Glutamatergic neuron (in vitro differentiated cells): ENCODE results near the gene XAGE1B. TPM values are rescaled to one million over a fixed set of nuclear protein-coding genes. Genes with fewer than 3 reads are reported as not detected.
"Not testable (repeated sequence)": the region's sequence is repeated elsewhere in the genome, so short reads cannot be mapped to it uniquely, and the experiment has no call there.

Source experiments
- DNase-seq: peaks from one replicate; pipeline ENCODE4 v3.0.0; 2022
- H3K27ac Mint-ChIP-seq: one replicate; pipeline ENCODE4 v1.8.0; 2020; ENCODE audit warnings: mild to moderate bottlenecking, mixed read lengths, inconsistent platforms; ENCODE audit not compliant: unreplicated experiment
- H3K27me3 Mint-ChIP-seq: one replicate; pipeline ENCODE4 v1.8.0; 2020; ENCODE audit warnings: mild to moderate bottlenecking, moderate library complexity, mixed read lengths, inconsistent platforms; ENCODE audit not compliant: unreplicated experiment
- H3K36me3 Mint-ChIP-seq: one replicate; pipeline ENCODE4 v1.8.0; 2020; ENCODE audit warnings: mild to moderate bottlenecking, mixed read lengths, inconsistent platforms; ENCODE audit not compliant: unreplicated experiment
- H3K4me1 Mint-ChIP-seq: one replicate; pipeline ENCODE4 v1.8.0; 2020; ENCODE audit warnings: mild to moderate bottlenecking, low read depth, mixed read lengths, inconsistent platforms; ENCODE audit not compliant: unreplicated experiment
- H3K4me3 Mint-ChIP-seq: one replicate; pipeline ENCODE4 v1.8.0; 2020; ENCODE audit warnings: mild to moderate bottlenecking, mixed read lengths, inconsistent platforms; ENCODE audit not compliant: unreplicated experiment
- H3K9me3 Mint-ChIP-seq: one replicate; pipeline ENCODE4 v1.8.0; 2020; ENCODE audit warnings: mild to moderate bottlenecking, moderate library complexity, mixed read lengths, inconsistent platforms; ENCODE audit not compliant: unreplicated experiment
- long read RNA-seq: library from polyadenylated mRNA; unstranded; transcript quantifications from one replicate; pipeline ENCODE4 v2.0.0, GENCODE V29; 2020; ENCODE audit not compliant: unreplicated experiment
- total RNA-seq: library from RNA; stranded (reverse); fragmentation: NEBNext Ultra II Directional; extraction: Animal tissue kit (Norgen Biotek cat#: 25700); gene quantifications from one replicate; pipeline ENCODE4 v1.2.1, GENCODE V29; 2021; ENCODE audit not compliant: unreplicated experiment
- TF ChIP-seq, protein P1 (sequence below): fragments of 200-600 bp; sonication (generic); IDR thresholded peaks from one replicate; pipeline ENCODE4 v1.5.0; 2021; ENCODE audit not compliant: partially characterized antibody, unreplicated experiment

Gene XAGE1B, protein sequence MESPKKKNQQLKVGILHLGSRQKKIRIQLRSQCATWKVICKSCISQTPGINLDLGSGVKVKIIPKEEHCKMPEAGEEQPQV
- not detected for total RNA-seq
- long read RNA-seq: 0 reads

DNA sequence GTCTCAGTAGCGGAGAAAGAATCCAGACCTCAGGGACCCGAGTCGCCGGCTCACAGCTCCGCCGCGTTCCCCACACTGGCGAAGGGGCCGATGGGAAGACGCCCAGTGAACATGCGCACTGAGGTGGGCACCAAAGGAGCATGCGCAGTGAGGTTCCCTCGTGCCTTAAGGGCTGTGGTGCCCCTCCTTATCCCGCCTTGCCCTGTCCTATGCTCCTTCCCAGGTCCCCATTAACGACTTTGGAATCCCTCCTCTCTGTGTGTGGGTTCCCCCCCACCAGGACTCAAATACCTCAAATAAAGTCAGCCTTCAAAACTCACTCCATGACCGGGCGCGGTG lies at the start of gene XAGE1B:
Gene XAGE1B (minus strand): TSS at position 77 of the 339 bp plus-strand sequence. CDS start 1,536 bp downstream, outside the sequence.
- not testable (repeated sequence) for H3K9me3 Mint-ChIP-seq, DNase-seq, H3K4me3 Mint-ChIP-seq, H3K36me3 Mint-ChIP-seq, H3K27me3 Mint-ChIP-seq, H3K27ac Mint-ChIP-seq, H3K4me1 Mint-ChIP-seq

DNA sequence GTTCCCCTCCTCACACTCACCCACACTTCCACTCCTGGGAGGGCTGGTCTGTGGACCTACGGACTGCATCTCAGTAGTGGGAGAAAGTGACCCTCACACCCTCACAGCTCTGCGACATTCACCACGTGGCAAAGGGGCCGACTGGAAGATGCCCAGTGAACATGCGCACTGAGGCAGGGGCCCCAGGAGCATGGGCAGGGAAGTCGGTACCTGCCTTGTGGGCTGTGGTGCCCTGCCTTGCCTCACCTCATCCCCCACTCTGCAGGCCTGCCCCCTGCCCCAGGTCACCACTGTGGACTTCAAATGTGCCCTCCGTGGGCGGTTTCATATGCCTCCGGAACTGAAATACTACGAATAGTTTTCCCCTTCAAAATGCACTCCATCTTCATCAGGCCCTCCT lies 46.2 kb upstream of the XAGE1B start:
- H3K27ac Mint-ChIP-seq: no peak overlapping the region
- peaks cover 4% of the 10 kb centered on the region for H3K9me3 Mint-ChIP-seq
- no peak for DNase-seq
- TF ChIP-seq, protein P1, sequence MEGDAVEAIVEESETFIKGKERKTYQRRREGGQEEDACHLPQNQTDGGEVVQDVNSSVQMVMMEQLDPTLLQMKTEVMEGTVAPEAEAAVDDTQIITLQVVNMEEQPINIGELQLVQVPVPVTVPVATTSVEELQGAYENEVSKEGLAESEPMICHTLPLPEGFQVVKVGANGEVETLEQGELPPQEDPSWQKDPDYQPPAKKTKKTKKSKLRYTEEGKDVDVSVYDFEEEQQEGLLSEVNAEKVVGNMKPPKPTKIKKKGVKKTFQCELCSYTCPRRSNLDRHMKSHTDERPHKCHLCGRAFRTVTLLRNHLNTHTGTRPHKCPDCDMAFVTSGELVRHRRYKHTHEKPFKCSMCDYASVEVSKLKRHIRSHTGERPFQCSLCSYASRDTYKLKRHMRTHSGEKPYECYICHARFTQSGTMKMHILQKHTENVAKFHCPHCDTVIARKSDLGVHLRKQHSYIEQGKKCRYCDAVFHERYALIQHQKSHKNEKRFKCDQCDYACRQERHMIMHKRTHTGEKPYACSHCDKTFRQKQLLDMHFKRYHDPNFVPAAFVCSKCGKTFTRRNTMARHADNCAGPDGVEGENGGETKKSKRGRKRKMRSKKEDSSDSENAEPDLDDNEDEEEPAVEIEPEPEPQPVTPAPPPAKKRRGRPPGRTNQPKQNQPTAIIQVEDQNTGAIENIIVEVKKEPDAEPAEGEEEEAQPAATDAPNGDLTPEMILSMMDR: no peak
- H3K4me1 Mint-ChIP-seq: no peaks in the 10 kb centered on the region
- H3K36me3 Mint-ChIP-seq: no peaks in the 10 kb centered on the region
- no peak overlapping the region for H3K4me3 Mint-ChIP-seq
- H3K27me3 Mint-ChIP-seq: no peaks in the 10 kb centered on the region

DNA sequence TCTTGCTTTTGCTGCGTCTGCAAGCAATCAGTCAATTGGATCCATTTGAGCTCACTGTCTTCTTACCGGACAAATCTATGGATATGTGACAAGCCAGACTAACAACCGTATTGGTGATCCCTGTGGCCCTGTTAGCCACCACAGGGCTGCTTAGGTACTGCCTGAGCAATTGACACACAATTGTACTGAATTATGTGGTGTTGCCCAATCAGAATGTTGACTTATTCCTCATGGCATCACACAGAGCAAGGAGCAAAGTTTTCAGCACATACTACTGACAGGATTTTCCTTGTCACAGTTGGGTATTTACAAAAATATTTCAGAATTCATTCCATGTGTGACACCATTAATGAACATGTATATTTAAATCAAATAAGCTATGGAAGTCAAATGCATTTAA lies 41.3 kb upstream of the XAGE1B start:
- no peak for DNase-seq
- Mint-ChIP-seq H3K4me1 (no peaks in the 10 kb centered on the region), H3K4me3 (no peak overlapping the region), H3K9me3 (no peaks in the 10 kb centered on the region), H3K27ac (no peak overlapping the region), H3K36me3 (no peaks in the 10 kb centered on the region), H3K27me3 (no peaks in the 10 kb centered on the region)
- TF ChIP-seq, protein P1: no peak

DNA sequence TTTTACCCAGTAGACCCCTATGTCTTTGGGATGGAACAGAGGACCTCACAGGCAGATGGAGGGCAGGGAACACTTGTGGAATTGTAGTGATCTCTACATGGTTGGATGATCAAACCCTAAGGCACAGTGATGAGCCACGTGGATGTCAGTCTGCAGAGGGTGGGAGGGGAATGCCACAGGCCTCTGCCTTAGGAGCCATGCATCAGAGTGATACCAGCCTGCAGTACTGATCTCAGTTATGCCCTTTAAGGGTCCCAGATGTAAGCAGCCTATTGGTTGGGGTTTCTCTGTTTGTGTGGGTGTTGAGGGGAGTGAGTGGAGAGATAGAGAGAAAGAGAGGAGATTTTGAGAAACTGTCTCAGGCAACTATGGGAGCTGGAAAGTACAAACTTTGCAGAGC lies 39.9 kb upstream of the XAGE1B start:
- H3K9me3 Mint-ChIP-seq: no peaks in the 10 kb centered on the region
- DNase-seq: no peak
- TF ChIP-seq, protein P1: no peak
- no peak overlapping the region for H3K4me3 Mint-ChIP-seq
- no peak overlapping the region for H3K27ac Mint-ChIP-seq
- no peaks in the 10 kb centered on the region for H3K27me3 Mint-ChIP-seq
- H3K4me1 Mint-ChIP-seq: no peaks in the 10 kb centered on the region
- no peaks in the 10 kb centered on the region for H3K36me3 Mint-ChIP-seq

DNA sequence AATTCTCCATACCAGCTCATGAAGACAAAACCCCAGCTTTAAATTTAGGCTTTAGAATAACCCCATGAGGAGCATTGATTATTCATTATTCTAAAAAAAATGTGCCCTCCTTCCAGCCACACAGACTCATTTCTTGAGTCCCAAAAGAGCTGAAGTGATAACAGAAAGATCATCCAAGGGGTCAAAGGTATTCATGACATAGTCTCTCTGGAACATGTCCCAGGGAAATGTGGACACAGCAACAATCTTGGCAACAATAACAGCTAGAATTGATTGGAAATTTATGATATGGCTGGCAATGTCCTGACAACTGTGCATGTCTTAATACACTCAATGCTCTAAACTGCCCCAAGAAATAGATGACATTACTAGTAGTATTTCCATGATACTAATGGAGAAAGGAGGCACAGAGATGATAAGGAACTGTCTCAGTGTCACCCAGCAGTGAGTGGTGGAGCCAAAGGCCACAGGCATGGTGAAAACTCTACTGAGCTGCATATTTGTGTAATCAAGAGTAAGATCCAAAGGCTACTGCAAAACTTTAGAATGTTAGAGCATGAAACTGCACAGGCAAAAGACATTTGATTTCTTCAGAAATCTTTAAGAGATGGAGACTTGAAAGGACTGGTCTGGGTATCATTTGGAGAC lies 37.3 kb upstream of the XAGE1B start:
- TF ChIP-seq, protein P1: no peak
- H3K4me3 Mint-ChIP-seq: no peak overlapping the region
- H3K9me3 Mint-ChIP-seq: peaks cover 1% of the 10 kb centered on the region
- H3K27ac Mint-ChIP-seq: no peak overlapping the region
- no peaks in the 10 kb centered on the region for H3K27me3 Mint-ChIP-seq
- no peaks in the 10 kb centered on the region for H3K36me3 Mint-ChIP-seq
- DNase-seq: no peak
- H3K4me1 Mint-ChIP-seq: no peaks in the 10 kb centered on the region

DNA sequence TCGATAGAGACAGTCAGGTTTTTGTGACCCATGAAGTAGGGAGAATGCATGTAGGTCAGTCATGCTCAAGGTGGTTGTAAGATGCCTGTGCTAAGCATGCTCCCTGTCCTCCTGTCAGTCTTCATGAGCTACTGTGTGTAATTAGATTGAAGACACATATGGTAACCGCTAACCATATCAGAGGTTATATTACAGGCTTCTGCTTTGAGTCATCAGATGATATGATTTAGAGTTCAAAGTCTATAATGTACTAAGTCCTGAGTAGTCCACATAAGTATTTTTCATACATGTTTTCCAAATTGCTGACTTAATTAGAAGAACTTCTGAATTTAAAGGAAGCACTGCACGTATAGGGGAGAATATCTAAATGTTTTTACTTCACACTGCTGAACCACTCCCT lies 31.9 kb upstream of the XAGE1B start:
- H3K4me3 Mint-ChIP-seq, H3K9me3 Mint-ChIP-seq, DNase-seq, H3K27me3 Mint-ChIP-seq, H3K27ac Mint-ChIP-seq, H3K36me3 Mint-ChIP-seq, H3K4me1 Mint-ChIP-seq: not testable (repeated sequence)
